Keratinocyte (primary cell): ENCODE measurements around the gene FHIT.

Source experiments
- EZH2 ChIP-seq: IDR thresholded peaks from one replicate; pipeline ENCODE4 v1.6.1; 2012; ENCODE audit warnings: inconsistent platforms, mild to moderate bottlenecking, low read length, moderate library complexity
- TF ChIP-seq, protein P1 (sequence below), 3 experiments: IDR thresholded peaks in 1 of 3; conservative IDR thresholded peaks in 1 of 3; optimal IDR thresholded peaks in 1 of 3; 2 replicates in 2 of 3; 3 replicates in 1 of 3; pipeline versions ENCODE3 to v1.5.1; 2011; ENCODE audit warnings: low read length in 3 of 3, mild to moderate bottlenecking in 3 of 3, moderate library complexity in 2 of 3, control low read depth in 1 of 3, inconsistent platforms in 1 of 3; ENCODE audit not compliant: insufficient read depth in 2 of 3; ENCODE audit errors: extremely low read depth in 1 of 3

DNA sequence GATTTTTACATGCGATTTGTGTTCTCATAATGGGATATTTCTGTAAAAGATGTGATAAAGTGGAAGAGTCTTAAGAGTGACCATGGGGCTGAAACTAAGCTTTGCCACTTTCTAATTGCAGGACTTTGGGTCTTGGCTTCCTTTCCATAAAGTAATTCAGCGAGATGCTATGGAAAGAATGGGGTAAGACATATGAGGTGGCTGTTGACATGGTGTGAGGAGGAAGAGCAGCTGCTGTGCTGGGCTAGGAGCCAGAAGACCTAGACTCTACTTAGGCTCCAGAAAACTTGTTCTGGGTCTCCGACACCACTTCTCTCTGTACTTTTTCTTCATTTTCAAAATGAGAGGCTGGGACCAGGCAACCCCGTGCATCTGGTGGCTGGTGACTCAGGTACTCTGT, 1547.0 kb downstream of the FHIT start:
- TF ChIP-seq, protein P1, sequence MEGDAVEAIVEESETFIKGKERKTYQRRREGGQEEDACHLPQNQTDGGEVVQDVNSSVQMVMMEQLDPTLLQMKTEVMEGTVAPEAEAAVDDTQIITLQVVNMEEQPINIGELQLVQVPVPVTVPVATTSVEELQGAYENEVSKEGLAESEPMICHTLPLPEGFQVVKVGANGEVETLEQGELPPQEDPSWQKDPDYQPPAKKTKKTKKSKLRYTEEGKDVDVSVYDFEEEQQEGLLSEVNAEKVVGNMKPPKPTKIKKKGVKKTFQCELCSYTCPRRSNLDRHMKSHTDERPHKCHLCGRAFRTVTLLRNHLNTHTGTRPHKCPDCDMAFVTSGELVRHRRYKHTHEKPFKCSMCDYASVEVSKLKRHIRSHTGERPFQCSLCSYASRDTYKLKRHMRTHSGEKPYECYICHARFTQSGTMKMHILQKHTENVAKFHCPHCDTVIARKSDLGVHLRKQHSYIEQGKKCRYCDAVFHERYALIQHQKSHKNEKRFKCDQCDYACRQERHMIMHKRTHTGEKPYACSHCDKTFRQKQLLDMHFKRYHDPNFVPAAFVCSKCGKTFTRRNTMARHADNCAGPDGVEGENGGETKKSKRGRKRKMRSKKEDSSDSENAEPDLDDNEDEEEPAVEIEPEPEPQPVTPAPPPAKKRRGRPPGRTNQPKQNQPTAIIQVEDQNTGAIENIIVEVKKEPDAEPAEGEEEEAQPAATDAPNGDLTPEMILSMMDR (optimal IDR thresholded peaks at IDR 0.05 in 1 of 3, IDR thresholded peaks at IDR 0.05 in 1 of 3, conservative IDR thresholded peaks at IDR 0.05 in 1 of 3; ENCODE audit: extremely low read depth in 1 of 3, insufficient read depth in 2 of 3, low read length in 3 of 3) = no peak
- no peak for TF ChIP-seq EZH2
